ENCODE measurements around the gene OPA1.

- TF ChIP-seq FOXA2 (IDR thresholded peaks at IDR 0.05): no peak
- TF ChIP-seq CTCF (IDR thresholded peaks at IDR 0.05; ENCODE audit: low read depth, low read length, missing input control): no peak
- no peak for TF ChIP-seq REST (IDR thresholded peaks at IDR 0.05)
- TF ChIP-seq FOXA1 (IDR thresholded peaks at IDR 0.05): no peak
- TF ChIP-seq YY1 (IDR thresholded peaks at IDR 0.05): no peak
- no peak for TF ChIP-seq ATF3 (IDR thresholded peaks at IDR 0.05)
- TF ChIP-seq JUND (IDR thresholded peaks at IDR 0.05): no peak
- TF ChIP-seq RAD21 (IDR thresholded peaks at IDR 0.05): no peak
- TF ChIP-seq MAX (IDR thresholded peaks at IDR 0.05): no peak
- TF ChIP-seq TAF1 (conservative IDR thresholded peaks at IDR 0.05): no peak
- TF ChIP-seq RXRA (IDR thresholded peaks at IDR 0.05): no peak
- no peak for TF ChIP-seq SP1 (IDR thresholded peaks at IDR 0.05)
- TF ChIP-seq NR2F2 (IDR thresholded peaks at IDR 0.05): no peak
- no peak for TF ChIP-seq ZBTB33 (IDR thresholded peaks at IDR 0.05)
Measured at GRCh38 chr3:193638833-193639232, 45.8 kb downstream of the OPA1 start.
